GM10248 (cell line): ENCODE measurements around the gene BAIAP2.
A peak's percentile ranks its signal among the peaks of the same experiment; 100 is the strongest.

Experiments used
- CTCF ChIA-PET: fragments of 300-600 bp; sonication (Branson Sonifier 250); formaldehyde crosslinking; extraction: SDS; loops from one replicate; lab custom pipeline; 2021; ENCODE audit warnings: antibody characterized with exemption; lab: Yijun Ruan, JAX
- POLR2A ChIA-PET: fragments of 350-650 bp; sonication (Branson Sonifier 250); formaldehyde crosslinking; extraction: SDS; loops from one replicate; lab custom pipeline; 2020; ENCODE audit warnings: antibody characterized with exemption; lab: Yijun Ruan, JAX
- DNase-seq: peaks from one replicate; pipeline ENCODE4 v3.0.0; 2012; ENCODE audit errors: extremely low spot score
- CTCF ChIP-seq: IDR thresholded peaks from 2 replicates; pipeline ENCODE4 v1.5.1; 2012; ENCODE audit warnings: mild to moderate bottlenecking, low read depth; ENCODE audit errors: extremely low read depth, missing control alignments, control extremely low read depth

Gene BAIAP2

GRCh38 chr17:81115749-81116464 lies 81.0 kb downstream of the BAIAP2 start:
- no peak for DNase-seq
- ChIA-PET POLR2A (no interaction called here), CTCF (interaction anchor here (0.7 to 2.8 kb wide), 5 partner anchors 12 to 92 kb away, joined by 3 to 16 read pairs (median 4); no protein-coding TSS in a partner anchor)
- no peak for TF ChIP-seq CTCF

DNA sequence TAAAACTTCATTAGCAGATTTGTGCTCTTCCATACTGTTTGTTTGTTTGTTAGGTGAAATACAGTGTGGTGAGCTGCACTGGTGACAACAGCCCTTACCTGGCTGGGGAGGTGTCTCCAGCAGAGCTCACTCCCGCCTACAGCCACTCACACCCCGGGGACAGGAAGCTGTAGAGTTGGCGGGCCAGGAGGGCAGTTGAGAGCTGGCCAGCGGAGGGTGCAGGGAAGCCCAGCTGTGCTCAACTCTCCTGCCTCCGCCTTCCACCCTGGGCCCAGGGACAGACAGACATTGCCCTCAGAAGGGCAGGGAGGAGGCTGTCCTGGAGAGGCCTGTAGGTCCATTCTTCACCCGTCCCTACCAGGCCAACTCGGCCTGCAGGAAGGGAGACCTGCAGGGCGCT lies 81.8 kb downstream of the BAIAP2 start:
- TF ChIP-seq CTCF: no peak
- CTCF ChIA-PET: interaction anchor here (1.3 to 2.8 kb wide), 3 partner anchors 15 to 26 kb away, joined by 3 to 16 read pairs (median 4); no protein-coding TSS in a partner anchor
- no peak for DNase-seq
- POLR2A ChIA-PET: no interaction called here

- TF ChIP-seq CTCF: no peak
- POLR2A ChIA-PET: no interaction called here
- CTCF ChIA-PET: interaction anchor here (1.5 to 2.8 kb wide), 2 partner anchors 16 to 25 kb away, joined by 3 to 16 read pairs; no protein-coding TSS in a partner anchor
- DNase-seq: no peak
These were observed 82.8 kb downstream of the BAIAP2 start for GRCh38 chr17:81117672-81118198.

GRCh38 chr17:81118308-81119221 lies 83.6 kb downstream of the BAIAP2 start:
- no peak for DNase-seq
- POLR2A ChIA-PET: no interaction called here
- no peak for TF ChIP-seq CTCF
- CTCF ChIA-PET: interaction anchor here (2.8 kb wide), 1 partner anchor 17 kb away, joined by 16 read pairs; no protein-coding TSS in a partner anchor

- CTCF ChIA-PET: no interaction called here
- POLR2A ChIA-PET: interaction anchor here (0.6 kb wide), 1 partner anchor 388 kb away, joined by 4 read pairs; no protein-coding TSS in a partner anchor
- DNase-seq: peak; percentile 83
- no peak for TF ChIP-seq CTCF
These were observed 84.5 kb downstream of the BAIAP2 start for GRCh38 chr17:81119223-81120148.

- no peak for DNase-seq
- ChIA-PET POLR2A (interaction anchor here (0.6 kb wide), 1 partner anchor 387 kb away, joined by 4 read pairs; no protein-coding TSS in a partner anchor), CTCF (no interaction called here)
- TF ChIP-seq CTCF: no peak
These were observed 85.2 kb downstream of the BAIAP2 start for GRCh38 chr17:81120149-81120484.
